ENCODE measurements around the gene FGD2.

FGD2 gene, protein sequence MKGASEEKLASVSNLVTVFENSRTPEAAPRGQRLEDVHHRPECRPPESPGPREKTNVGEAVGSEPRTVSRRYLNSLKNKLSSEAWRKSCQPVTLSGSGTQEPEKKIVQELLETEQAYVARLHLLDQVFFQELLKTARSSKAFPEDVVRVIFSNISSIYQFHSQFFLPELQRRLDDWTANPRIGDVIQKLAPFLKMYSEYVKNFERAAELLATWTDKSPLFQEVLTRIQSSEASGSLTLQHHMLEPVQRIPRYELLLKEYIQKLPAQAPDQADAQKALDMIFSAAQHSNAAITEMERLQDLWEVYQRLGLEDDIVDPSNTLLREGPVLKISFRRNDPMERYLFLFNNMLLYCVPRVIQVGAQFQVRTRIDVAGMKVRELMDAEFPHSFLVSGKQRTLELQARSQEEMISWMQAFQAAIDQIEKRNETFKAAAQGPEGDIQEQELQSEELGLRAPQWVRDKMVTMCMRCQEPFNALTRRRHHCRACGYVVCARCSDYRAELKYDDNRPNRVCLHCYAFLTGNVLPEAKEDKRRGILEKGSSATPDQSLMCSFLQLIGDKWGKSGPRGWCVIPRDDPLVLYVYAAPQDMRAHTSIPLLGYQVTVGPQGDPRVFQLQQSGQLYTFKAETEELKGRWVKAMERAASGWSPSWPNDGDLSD

DNA sequence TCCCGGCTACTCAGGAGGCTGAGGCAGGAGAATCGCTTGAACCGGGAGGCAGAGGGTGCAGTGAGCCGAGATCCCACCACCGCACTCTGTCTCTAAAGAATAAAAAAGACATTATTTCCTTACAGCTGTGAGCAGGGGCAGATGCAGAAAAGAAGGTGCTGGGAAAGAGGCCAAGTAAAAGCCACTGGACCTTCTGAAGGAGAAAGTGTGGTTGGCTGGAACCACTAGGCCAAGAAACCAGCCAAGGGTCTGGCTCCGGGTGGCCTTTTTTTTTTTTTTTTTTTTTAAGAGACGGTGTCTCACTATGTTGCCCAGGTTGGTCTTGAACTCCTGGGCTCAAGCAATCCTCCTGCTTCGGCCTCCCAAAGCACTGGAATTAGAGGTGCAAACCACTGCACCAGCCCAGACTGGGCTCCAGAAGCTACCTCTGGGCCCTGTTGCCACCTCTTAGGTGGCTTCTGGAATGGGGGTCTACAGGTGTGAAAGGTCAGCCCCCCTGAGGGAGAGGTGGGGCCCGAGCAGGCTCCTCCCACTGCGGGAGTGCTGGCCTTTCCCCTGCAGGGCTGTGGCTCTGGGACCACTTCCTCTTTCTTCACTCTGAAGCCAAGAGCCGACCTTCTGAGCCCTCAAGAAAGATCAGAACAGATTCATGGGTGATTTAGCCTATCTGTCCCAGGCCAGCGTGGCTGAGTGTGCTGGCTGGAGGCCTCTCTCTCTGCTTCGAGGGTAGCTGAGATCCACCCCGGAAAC lies at the start of gene FGD2:
TSS of gene FGD2 (plus strand) at position 595 of the 750 bp plus-strand sequence. CDS start 163 bp downstream, outside the sequence.
- DNase-seq = no peak

DNA sequence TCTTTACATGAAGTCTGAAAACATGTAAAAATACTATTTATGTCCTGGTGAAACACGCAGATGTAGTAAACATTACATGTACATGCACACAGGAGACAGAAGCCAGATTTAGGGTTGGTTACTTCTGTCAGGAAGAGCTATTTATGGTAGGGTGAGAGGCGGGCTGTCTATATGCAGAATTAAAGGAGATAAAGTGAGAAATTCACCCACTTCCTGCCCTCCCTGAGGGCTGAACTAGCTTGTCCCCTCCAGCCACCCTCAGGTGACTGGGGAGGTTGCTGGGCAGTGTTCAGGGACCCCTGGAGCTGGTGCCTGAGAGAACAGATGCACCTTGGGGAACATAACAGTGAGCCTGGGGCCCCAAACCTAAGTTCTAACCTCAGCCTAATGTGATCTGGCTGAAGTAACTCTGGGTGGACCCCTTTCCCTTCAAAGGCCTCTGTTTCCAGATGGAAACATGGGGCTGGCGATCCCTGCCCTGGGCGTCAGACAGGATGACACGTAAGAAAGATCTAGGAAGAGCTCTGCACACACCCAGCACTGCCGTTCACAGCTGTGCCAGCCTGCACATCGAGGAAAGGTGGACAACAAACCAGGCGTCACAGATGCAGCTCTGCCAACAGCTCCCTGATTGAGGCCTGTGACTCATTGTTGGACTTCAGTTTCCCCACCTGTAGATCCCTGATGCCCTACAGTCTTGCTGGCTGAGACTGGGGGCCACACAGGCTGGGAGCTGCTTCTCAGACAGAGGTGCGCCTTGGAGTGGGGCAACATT lies 49.6 kb upstream of the FGD2 start:
- DNase-seq = no peak

DNA sequence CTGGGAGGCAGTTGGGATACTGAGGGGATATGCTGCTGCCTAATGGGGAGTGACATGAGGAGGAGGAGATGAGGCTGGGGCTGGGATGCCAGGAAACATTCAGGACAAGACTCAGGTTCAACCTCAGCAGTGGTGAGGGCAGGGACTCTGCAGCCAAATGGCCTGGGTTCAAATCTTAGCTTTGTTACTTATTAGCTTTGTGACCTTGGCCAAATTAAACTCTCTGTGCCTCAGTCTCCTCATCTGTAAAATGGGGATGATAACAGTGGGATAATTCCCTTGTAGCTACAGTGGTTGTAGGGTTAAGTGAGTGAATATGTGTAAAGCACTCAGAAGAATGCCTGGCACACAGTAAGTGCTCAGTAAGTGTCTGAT lies 49.0 kb upstream of the FGD2 start:
- DNase-seq = no peak

DNA sequence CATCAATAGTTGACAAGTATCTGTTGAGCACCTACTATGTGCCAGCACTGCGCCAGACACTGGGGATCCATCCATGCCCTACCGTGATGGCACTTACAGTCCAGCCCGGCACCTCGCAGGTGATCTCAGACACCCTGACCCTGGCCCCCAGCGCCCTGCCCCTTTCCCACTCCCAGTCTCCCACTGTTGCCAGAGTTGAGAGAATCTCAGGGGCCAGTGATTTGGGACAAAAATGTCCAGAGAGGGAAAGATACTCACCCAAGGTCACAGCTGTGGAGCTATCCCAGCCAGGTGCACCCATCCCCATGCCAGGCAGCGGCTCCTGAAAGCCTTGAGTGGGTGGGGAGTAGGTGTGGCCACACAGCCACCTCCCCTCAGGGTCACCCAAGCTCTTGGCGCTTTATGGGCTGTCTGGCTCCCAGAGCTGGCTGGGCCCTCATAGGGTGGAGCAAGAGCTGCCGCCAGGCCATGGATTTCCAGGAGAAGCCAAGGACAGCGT lies 47.6 kb upstream of the FGD2 start:
- no peak for DNase-seq

DNA sequence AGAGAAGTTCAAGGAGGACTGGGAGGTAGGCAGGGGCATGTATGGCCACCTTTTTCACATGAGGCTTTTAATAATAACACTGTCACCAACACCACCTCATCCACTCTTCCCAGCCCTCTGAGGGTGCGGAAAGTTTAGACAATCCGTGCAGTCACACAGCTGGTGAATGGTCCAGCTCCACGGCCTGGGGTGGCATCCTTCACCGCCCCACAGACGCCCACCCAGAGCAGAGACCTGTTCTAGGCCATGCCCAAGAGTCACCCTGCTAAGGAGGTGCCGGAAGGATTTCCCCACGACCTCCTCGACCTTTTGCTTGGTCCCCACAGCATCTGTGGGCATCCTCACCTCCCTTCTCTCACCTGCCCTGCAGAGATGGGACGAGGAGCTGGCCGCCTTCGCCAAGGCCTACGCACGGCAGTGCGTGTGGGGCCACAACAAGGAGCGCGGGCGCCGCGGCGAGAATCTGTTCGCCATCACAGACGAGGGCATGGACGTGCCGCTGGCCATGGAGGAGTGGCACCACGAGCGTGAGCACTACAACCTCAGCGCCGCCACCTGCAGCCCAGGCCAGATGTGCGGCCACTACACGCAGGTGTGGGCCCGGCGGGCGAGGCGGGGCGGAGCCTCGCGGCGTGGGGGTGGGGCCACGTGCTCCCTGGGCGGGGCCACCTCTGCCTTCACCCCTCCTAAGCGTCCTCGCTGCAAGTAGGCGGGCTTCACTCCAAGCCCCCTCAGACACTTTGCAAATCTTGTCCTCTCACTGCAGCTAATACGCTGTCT lies 46.5 kb upstream of the FGD2 start:
- DNase-seq = no peak

DNA sequence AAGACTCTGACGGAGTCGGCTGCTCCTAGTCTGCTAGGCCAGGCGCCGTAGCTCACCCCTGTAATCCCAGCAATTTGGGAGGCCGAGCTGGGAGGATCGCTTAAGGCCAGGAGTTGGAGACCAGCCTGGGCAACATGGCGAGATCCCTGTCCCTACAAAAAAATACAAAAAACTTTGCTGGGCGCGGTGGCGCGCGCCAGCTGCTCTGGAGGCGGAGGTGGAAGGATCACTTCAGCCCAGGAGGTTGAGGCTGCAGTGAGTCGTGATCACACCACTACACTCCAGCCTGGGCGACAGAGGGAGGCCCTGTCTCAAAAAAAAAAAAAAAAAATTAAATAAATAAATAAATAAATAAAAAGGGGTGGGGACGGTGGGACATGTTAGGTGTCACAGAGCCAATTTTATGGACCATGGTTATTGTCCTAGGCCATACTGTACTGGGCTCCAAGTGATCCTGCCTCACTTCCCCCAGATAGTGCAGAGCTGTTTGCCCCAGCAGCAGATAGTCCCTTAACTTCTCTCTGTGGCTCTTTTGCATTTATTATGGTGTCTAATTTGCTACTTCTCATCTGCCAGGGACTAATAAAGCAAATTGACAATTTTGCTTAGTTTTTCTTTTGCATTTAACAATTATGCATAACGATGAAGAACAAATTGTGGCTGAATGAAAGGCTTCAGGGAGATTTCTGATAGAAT lies 45.8 kb upstream of the FGD2 start:
- DNase-seq = no peak

DNA sequence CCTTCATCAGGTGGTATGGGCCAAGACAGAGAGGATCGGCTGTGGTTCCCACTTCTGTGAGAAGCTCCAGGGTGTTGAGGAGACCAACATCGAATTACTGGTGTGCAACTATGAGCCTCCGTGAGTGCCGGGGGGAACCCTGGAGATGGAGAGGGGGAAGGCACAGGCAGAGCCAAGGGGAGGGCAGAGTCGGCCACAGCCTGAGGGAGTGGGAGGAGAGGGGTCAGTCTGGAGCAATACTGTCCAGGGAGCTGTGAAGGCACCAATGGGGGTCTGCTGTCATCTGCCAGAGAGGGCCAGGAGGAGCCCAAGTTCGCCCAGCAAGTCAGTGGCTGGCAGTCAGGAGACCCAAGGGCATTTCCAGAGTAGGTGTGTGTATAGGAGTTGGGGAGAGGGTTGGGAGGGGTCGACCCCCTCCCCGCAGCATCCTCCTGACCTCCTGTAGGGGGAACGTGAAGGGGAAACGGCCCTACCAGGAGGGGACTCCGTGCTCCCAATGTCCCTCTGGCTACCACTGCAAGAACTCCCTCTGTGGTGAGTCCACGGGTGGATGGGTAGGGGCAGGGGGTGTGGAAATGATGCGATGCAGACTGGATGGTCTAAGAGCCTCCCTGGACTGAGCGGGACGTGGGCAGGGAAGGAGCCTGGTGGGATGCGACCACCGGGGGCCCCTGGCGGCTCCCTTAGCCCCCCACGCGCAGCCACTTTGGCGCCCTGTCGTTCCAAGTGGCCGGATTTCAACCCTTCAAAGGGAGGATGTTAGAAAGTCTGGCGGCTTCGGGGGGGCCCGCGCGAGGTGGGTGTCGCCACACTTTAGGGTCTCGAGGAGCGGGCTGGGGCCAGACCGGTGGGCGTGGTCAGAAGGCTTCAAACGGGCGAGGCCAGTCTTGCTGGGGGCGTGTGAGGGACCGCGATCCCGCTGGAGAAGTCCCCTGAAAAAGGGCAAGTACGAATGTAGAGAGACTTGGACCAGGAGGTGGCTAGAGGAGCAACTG lies 43.7 kb upstream of the FGD2 start:
- no peak for DNase-seq

DNA sequence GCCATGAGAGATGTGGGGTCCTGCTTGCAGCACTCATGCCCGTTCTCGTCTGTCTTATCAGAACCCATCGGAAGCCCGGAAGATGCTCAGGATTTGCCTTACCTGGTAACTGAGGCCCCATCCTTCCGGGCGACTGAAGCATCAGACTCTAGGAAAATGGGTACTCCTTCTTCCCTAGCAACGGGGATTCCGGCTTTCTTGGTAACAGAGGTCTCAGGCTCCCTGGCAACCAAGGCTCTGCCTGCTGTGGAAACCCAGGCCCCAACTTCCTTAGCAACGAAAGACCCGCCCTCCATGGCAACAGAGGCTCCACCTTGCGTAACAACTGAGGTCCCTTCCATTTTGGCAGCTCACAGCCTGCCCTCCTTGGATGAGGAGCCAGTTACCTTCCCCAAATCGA lies 42.6 kb upstream of the FGD2 start:
- DNase-seq = peak; percentile 85

DNA sequence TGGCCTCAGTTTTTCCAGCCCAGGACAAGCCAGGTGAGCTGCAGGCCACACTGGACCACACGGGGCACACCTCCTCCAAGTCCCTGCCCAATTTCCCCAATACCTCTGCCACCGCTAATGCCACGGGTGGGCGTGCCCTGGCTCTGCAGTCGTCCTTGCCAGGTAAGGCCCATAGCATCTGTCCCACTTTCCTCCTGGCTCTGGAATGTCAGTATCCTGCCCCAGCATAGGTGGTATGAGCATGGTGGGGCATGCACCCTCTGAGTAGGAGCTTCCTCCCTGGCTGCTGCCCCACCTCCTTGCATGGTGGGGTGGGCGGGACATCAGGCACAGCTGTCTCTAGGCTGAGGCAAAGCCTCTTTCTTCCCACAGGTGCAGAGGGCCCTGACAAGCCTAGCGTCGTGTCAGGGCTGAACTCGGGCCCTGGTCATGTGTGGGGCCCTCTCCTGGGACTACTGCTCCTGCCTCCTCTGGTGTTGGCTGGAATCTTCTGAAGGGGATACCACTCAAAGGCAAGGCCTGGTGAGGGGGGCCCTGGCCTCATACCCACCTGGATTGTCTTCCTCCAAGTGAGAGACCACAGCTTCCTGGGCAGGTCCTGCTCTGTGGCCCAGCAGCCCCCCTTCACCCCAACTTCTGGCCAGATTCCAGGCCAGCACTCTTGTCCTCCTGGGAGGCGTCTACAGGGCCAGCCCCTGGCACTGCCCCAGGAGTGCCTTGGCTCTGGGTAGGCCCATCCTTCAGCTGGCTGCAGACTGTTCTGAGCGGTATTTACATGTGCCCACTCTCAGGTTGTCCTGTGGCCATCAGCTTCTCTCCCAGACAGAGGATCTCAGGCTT lies 41.8 kb upstream of the FGD2 start:
- DNase-seq = no peak

DNA sequence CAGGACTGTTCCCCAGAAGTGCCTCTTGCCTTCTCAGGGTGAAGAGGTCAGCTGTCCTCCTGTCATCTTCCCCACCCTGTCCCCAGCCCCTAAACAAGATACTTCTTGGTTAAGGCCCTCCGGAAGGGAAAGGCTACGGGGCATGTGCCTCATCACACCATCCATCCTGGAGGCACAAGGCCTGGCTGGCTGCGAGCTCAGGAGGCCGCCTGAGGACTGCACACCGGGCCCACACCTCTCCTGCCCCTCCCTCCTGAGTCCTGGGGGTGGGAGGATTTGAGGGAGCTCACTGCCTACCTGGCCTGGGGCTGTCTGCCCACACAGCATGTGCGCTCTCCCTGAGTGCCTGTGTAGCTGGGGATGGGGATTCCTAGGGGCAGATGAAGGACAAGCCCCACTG lies 41.1 kb upstream of the FGD2 start:
- DNase-seq = no peak

DNA sequence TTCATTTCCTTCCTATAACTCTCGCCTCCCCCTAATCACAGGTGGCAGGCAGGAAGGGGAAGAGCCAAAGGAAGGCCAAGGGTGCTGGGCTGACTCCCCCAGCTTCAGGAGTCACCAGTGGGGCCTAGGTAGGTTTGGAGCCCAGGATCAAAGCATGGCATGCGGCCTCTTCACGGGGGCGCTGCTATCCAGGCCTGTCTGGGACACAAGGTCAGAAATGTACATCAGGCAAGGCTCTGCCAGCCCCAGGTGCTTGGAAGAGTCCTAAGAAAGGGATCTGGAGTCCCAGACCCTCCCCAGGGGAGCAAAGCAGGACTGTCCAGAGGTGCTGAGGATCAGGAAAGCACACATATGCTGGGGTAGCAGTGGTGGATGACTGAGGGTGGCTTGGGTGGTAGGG lies 40.5 kb upstream of the FGD2 start:
- no peak for DNase-seq

DNA sequence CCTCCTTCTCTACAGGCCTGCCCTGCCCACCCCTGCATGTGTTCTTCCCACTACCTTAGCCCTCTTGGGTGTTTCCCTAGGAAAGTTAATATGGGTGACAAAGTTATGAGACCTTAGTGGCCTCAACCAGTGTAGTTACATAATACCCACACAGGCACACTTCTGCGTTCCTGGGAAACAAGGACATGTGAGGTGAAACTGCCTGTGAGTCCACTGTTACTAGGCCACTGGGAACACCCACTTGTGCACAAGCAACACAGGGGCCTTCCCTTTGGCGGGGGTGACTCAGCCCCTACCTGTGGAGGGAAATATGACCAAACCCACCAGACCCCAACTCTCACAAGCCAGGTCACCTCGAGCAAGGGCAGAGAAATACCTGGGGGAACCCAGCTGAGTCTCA lies 38.2 kb upstream of the FGD2 start:
- no peak for DNase-seq

DNA sequence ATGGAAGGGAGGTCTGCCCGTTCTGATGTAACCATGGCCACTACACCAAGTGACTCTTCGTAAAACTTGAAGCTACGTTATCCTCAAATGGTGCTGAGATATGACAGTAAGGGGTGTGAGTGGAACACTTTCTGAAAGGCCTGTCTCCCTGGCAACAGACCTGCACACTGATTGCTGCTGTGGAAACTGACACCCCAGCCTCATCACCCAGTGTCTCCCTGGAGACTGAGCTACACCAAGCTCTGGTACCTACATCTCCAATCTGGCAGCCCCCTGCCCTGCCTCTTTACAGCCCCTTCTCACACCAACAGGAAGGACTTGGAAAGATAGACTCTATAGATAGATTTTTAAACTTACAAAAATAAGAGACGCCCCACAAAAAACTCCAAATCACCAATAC lies 37.7 kb upstream of the FGD2 start:
- DNase-seq = no peak

DNA sequence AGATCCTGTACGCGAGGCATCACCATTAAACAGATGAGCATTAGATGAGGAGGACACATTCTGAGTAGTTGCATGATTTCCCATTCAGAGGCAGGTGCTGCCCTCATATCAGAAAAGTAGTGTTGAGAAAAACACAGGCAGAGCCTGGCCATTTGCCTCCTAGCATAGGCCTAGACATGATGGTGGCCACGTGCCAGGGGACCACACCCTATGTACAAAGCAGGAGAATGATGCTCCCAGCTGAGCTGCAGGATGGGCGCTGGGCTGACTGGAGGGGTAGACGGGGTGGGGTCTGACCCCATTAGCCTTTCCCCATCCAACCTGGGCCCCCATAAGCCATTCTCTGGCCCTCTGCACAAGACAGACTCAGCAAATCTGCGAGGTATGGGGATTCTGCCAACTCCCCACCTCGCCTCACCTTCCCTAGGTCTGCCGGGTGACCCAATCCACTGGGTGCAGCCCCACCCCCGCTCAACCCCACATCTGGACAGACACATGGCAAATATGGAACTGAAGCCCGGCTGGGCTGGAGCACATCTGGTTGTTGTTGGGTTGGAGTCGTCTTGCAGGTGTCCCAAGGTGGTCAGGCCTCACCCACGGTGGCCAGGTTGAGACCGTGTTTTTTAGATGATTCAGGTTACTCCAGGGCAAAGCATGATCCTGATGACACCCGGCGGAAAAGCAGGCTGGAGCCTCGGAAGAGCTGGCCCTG lies 37.0 kb upstream of the FGD2 start:
- no peak for DNase-seq

DNA sequence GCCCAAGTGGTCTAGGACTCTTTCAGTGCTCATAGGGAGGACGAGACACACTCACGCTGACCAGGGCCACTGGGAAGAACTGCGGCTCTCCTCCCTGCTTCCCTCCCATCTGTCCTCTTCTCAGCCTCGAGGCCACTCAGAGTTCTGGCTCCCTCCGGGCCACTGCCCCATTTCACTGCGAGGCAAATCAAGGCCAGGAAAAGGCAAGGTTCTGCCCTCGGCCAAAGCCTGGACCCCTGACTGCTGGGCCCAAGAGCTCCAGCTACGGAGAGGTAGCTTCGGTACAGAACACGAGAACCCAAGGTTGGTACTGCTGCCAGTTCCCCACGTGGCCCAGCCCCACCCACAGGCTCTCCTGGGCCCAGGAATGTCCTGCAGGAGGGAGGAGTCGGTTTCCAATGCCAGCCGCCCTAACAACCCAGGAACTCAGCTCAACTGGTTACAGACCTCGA lies 36.2 kb upstream of the FGD2 start:
- DNase-seq = no peak

DNA sequence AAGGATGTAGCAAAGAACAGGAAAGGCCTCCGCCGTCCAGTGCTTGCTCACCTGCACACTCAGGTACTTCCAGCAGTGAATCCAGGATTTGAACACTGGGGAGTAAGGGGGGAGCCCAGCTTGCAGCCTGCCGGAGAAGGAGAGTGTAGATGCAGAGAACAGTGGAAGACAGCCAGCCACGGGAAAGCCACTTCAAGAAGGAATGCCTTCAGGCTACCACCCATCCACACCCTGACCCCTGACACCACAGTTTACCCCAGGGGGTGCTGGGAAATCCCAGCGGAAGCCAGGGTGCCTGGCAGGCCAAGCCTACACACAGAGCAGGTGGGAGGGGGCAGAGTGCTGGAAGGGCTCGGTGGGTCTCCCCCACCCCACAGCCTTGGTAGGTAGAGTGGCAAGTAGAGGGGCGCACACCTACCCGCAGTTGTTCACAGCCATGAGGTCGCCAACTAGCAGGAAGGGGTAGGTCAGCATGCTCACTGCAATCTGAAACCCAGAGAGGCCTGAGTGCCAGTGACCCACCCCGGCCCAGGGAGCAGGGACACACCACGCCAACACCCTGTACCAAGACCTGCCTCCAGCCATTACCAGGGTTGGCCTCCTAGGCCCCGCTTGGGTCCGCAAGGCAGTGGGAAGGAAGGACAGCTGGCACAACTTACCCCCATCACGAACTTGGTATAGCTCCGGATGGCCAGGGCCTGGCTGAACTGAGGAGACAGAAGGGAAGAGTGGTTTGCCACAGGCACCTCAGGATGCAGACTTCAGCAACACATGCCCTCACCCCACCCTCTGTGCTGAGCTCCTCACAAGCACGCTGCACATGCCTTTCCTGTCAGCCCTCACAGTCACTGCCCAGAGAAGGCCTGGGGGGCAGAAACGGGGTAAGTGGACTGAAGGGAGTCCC lies 35.2 kb upstream of the FGD2 start:
- no peak for DNase-seq

All from activated naive CD4-positive, alpha-beta T cell treated with Interleukin-2 at 50 U/mL for 16 hours (primary cell).